ENCODE data around the gene STAT6.

The STAT6 gene

GRCh38 chr12:57111031-57111734, at the start of gene STAT6:
STAT6 (minus strand) TSS chr12:57111362; CDS start chr12:57108278, 3,084 bp downstream.
- DNase-seq (ENCODE audit: low read depth): no peak

DNA sequence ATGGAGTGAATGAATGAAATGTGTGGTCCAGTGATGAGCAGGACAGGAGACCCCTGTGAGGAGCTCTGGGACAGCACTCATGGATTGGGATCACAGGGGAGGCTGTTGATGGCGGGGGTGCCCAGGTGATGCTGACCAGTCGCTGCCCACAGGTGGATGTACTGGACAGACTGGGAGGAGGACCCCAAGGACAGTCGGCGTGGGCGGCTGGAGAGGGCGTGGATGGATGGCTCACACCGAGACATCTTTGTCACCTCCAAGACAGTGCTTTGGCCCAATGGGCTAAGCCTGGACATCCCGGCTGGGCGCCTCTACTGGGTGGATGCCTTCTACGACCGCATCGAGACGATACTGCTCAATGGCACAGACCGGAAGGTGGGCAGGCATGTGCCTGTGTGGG, 49.6 kb upstream of the STAT6 start:
- DNase-seq (ENCODE audit: low read depth): no peak

DNA sequence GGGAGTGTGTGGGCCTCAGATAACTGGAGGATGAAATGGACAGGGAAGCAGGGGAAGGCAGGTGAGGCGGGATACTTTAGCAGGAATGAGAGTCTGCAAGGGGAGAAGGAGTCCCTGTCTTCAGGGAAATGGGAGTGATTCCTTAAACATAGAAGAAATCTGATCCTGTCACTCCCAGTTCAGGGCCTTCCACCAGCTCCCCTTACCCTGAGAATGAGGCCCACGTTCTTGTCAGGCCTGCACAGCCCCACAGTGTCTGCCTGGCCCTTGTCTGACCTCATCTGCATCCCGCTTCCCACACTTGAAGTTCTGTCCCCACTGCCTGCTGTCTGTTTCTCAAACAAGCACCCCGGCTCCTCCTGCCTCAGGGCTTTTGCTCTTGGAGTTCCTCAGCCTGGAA, 48.9 kb upstream of the STAT6 start:
- no peak for DNase-seq (ENCODE audit: low read depth)

DNA sequence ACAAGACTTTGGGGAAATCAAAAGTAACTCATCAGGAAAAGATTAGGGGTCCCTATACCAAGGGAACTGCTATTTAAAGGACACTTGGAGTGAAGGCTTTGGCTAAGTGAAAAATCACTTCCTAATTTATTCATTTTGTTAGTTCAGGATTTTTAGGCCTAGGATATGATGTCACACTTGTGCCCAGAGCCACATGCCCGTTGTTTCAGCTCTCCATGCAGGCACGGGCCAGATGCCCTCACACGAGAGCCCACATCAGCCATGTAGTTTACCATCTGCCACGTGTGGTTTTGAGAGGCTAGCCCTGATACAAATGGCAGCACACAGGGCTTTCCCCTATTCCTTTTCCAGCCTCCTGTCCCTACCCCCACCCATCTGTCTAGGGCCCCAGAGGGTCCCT, 48.1 kb upstream of the STAT6 start:
- no peak for DNase-seq (ENCODE audit: low read depth)

DNA sequence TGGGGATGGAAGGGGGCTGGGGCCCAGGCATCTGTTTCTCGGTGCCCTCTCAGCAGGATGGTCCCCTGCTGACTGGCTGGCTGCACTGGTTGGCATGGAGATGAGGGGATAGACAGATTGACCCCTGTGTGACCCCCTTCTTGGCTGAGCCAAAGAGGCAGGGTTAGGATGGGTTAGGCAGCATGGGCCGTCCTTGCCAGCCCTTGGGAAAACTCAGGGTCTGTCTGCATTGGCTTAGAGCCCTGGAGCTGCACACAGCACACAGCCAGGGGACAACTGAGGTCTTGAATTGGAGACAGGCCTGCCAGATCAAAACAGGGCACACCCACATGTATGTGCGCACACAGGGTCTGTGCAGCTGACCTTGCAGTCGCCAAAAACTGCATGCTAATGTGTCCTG, 47.5 kb upstream of the STAT6 start:
- DNase-seq (ENCODE audit: low read depth): no peak

DNA sequence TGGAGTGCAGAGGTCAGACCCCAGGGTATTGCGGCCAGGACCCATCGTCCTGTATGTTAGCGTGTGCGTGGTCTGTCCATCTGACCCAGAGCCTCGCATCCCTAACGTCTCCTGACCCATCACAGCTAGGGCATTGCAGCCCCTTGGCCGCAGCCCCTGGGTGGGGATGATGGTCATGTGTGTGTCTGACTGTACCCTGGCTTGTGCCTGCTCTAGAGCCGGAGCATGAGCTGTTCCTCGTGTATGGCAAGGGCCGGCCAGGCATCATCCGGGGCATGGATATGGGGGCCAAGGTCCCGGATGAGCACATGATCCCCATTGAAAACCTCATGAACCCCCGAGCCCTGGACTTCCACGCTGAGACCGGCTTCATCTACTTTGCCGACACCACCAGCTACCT, 47.0 kb upstream of the STAT6 start:
- DNase-seq (ENCODE audit: low read depth): no peak

DNA sequence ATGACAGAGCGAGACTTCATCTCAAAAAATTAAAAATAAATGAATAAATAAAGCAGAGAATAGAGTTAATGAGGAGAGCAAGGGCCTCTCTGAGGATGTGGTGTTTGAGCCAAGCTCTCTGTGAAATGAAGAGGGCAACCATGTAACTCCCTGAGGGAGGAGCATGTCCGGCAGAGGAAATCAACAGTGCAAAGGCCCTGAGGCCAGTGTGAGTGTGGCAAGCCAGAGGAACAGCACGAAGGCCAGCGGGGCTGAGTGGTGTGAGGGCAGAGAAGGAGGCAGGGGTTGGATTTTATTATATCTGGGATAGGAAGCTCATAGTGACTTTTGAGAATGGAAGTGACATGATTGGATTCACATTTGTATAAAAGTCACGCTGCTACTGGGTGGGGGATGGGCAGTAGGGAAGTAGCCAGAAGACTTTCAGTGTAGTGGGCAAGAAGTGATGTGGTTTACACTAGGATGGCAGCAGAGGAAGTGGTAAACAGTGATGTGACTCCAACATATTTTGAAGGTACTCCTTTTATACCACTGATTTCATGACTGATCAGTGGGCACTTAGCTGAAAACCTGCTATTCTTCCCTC, 46.5 kb upstream of the STAT6 start:
- no peak for DNase-seq (ENCODE audit: low read depth)

GRCh38 chr12:57156701-57157403, 45.7 kb upstream of the STAT6 start:
- DNase-seq (ENCODE audit: low read depth): no peak

- no peak for DNase-seq (ENCODE audit: low read depth)
Measured at GRCh38 chr12:57154804-57155434, 43.8 kb upstream of the STAT6 start.

DNA sequence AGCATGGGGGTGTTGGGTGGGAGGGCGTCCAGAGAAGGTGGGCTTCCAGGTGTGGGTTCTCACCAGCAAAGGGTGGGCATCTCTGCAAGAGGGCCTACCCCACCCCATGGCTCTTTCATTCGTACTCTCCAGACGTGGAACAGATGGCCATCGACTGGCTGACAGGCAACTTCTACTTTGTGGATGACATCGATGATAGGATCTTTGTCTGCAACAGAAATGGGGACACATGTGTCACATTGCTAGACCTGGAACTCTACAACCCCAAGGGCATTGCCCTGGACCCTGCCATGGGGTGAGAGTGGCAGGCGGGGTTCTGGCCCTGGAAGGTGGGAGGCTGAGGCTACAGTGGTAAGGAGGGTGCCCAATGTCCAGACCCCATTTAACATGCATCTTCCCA, 42.9 kb upstream of the STAT6 start:
- DNase-seq (ENCODE audit: low read depth): no peak

DNA sequence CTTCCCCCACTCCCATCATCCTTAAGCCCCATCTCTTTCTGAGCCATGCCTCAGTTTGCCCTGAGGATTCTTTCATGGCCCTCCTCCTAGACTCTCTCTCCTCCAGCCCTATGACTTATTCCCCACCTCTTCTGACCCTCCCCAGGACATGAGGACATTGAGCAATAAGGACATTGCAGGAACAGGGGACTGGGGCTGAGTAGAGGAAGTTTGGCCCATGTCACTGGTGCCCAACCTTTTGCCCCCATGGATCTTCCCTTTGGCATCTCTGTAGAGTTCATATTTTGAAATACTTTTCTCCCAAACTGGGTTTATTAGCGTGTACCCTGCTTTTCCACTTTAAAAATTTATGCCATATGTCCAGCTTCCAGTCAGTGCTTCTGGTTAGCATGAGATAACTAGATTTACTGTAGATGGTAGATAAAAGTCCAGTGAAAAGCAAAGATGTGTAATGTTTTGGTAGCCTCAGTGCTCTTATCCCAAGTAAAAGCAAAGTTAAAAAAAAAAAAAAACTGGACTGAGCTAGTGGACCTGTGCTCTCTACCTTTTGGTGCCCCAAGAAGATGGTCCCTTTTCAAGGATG, 42.3 kb upstream of the STAT6 start:
- no peak for DNase-seq (ENCODE audit: low read depth)

GRCh38 chr12:57152639-57153038, 41.5 kb upstream of the STAT6 start:
- DNase-seq (ENCODE audit: low read depth): no peak

- no peak for DNase-seq (ENCODE audit: low read depth)
Measured at GRCh38 chr12:57151741-57152630, 40.8 kb upstream of the STAT6 start.

- no peak for DNase-seq (ENCODE audit: low read depth)
Measured at GRCh38 chr12:57150400-57151000, 39.3 kb upstream of the STAT6 start.

- no peak for DNase-seq (ENCODE audit: low read depth)
Measured at GRCh38 chr12:57149245-57149900, 38.2 kb upstream of the STAT6 start.

DNA sequence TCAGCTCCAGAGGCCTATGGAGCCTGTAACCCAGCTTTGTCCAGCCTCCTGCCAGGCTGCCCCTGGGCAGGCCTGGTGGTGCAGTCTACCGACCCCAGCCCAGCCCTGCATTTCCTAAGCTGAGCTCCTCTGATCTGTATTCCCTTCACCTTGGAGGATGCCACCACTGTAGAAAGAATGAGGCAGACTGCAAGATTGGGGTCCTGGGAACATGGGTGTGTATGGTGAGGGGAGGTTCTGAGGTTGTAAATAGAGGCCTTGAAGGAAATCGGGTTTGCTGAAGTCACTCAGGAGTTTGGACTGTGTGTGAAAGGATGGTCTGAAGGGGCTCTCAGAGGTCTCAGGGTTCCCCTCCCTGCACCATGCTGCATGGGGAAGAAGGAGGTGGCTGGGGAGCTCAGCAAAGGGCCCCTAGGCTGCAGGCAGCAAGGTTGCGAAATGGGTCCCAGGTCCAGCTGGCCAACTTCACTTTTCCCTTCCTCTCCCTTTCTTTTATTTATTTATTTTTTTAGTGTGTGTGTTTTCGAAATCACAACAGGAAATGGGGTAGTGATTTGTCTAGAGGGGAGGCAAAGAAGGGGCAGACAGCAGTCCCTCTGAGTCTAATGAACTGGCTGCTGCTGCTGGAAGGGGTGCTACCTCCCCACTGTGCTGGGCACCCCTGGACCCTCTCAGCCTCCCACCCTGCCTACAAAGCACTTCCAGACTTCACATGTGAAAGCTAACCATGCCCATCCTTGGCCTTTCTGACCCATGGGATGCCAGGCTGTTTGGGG, 37.5 kb upstream of the STAT6 start:
- no peak for DNase-seq (ENCODE audit: low read depth)

DNA sequence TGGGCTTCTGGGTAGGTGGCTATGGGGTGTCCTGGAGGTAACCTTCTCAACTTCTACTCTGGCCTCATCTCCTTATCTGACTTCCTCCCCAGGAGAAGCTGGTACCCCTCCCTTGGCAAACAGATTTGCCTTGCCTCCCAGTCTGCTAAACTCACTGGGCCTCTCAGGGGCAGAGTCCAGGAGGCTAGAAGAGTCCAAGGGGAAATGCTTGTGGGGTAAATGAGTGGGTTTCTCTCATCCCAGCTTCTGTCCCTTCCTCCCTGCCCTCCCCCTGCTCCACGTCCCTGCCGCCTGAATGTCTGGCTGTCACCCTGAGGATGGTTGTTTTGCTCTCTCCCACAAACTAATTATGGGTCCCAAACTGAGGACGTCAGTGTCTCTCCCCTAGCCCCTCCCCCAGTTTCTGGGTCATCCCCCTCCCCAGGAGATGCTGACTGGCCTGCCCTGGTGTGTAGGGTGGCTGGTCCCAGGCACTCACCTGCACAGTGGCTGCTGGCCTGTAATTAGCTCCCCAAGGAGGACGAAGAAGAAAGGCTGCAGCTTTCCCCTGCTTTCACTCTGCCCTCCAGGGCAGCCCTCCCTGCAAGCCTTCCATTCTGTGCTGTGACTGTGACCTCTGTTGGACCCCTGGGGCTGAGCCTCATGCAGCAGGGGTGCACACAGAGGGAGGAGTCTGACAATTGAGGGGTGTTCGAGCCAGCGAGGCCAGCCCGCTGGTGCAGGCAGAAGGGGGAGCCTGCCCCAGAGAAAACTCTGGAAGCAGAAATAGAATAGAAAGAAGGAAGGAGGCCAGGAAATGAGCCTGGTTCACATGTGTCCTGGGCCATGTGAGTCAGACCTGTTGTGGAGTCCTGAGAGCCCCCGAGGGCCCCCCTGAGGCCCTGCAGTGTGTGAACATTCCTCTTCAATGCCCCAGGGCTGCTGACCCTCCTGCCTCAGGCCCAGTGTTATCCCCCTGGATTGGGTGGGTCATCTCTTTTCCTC, 36.1 kb upstream of the STAT6 start, which contains the start of gene LRP1-AS:
LRP1-AS (minus strand) TSS at position 659 of the 984 bp plus-strand sequence.
- DNase-seq (ENCODE audit: low read depth): no peak

DNA sequence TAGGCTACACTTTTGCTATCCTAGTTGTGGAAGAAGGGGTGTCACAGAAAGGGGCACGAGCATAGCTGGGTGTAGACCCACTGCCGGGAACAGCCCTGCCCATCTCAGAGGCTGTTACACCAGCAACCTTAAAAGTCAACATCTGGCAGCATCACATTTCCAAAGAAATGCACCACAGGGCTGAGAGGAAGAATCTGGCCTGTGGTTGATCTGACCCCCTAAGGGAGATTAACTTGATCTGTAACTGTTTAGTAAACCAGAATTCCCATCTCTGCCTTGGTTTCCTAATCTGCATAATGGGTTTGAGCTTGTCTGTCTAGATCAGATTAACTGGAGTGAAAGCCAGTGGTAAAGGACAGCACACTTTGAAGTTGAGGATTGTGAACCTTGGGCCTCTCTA, 34.9 kb upstream of the STAT6 start:
- no peak for DNase-seq (ENCODE audit: low read depth)

Measured in non-pigmented ciliary epithelial cell (primary cell).